ENCODE measurements around the gene VAC14.

Gene VAC14

GRCh38 chr16:70768203-70768580 is 32.8 kb downstream of the VAC14 start:
- TF ChIP-seq FOXP2 (optimal IDR thresholded peaks at IDR 0.05; ENCODE audit: borderline replicate concordance, extremely low read depth, extremely low read length, insufficient read depth): no peak
- no peak for TF ChIP-seq REST (IDR thresholded peaks at IDR 0.05; ENCODE audit: insufficient read depth in 1 of 2, low read depth in 2 of 2, low read length in 2 of 2)
- no peak for TF ChIP-seq POLR2AphosphoS5 (IDR thresholded peaks at IDR 0.05; ENCODE audit: low read depth, low read length)
- no peak for TF ChIP-seq TAF1 (IDR thresholded peaks at IDR 0.05; ENCODE audit: borderline replicate concordance, insufficient read depth, low read length)
- no peak for TF ChIP-seq SIN3A (IDR thresholded peaks at IDR 0.05; ENCODE audit: borderline replicate concordance, insufficient read depth, low read length)

- no peak for TF ChIP-seq FOXP2 (optimal IDR thresholded peaks at IDR 0.05; ENCODE audit: borderline replicate concordance, extremely low read depth, extremely low read length, insufficient read depth)
- TF ChIP-seq POLR2AphosphoS5 (IDR thresholded peaks at IDR 0.05; ENCODE audit: low read depth, low read length): no peak
- TF ChIP-seq REST (IDR thresholded peaks at IDR 0.05; ENCODE audit: insufficient read depth in 1 of 2, low read depth in 2 of 2, low read length in 2 of 2): no peak
- no peak for TF ChIP-seq TAF1 (IDR thresholded peaks at IDR 0.05; ENCODE audit: borderline replicate concordance, insufficient read depth, low read length)
- no peak for TF ChIP-seq SIN3A (IDR thresholded peaks at IDR 0.05; ENCODE audit: borderline replicate concordance, insufficient read depth, low read length)
These were observed 33.4 kb downstream of the VAC14 start for GRCh38 chr16:70767377-70768202.

GRCh38 chr16:70766658-70767057 is 34.3 kb downstream of the VAC14 start:
- TF ChIP-seq TAF1 (IDR thresholded peaks at IDR 0.05; ENCODE audit: borderline replicate concordance, insufficient read depth, low read length) (no peak), SIN3A (IDR thresholded peaks at IDR 0.05; ENCODE audit: borderline replicate concordance, insufficient read depth, low read length) (no peak), POLR2AphosphoS5 (IDR thresholded peaks at IDR 0.05; ENCODE audit: low read depth, low read length) (no peak), REST (IDR thresholded peaks at IDR 0.05; ENCODE audit: insufficient read depth in 1 of 2, low read depth in 2 of 2, low read length in 2 of 2) (no peak), FOXP2 (optimal IDR thresholded peaks at IDR 0.05; ENCODE audit: borderline replicate concordance, extremely low read depth, extremely low read length, insufficient read depth) (no peak)

- TF ChIP-seq POLR2AphosphoS5 (IDR thresholded peaks at IDR 0.05; ENCODE audit: low read depth, low read length): no peak
- TF ChIP-seq TAF1 (IDR thresholded peaks at IDR 0.05; ENCODE audit: borderline replicate concordance, insufficient read depth, low read length): no peak
- no peak for TF ChIP-seq FOXP2 (optimal IDR thresholded peaks at IDR 0.05; ENCODE audit: borderline replicate concordance, extremely low read depth, extremely low read length, insufficient read depth)
- no peak for TF ChIP-seq REST (IDR thresholded peaks at IDR 0.05; ENCODE audit: insufficient read depth in 1 of 2, low read depth in 2 of 2, low read length in 2 of 2)
These were observed 34.8 kb downstream of the VAC14 start for GRCh38 chr16:70766176-70766575.
